ENCODE data around the gene IP6K2.

DNA sequence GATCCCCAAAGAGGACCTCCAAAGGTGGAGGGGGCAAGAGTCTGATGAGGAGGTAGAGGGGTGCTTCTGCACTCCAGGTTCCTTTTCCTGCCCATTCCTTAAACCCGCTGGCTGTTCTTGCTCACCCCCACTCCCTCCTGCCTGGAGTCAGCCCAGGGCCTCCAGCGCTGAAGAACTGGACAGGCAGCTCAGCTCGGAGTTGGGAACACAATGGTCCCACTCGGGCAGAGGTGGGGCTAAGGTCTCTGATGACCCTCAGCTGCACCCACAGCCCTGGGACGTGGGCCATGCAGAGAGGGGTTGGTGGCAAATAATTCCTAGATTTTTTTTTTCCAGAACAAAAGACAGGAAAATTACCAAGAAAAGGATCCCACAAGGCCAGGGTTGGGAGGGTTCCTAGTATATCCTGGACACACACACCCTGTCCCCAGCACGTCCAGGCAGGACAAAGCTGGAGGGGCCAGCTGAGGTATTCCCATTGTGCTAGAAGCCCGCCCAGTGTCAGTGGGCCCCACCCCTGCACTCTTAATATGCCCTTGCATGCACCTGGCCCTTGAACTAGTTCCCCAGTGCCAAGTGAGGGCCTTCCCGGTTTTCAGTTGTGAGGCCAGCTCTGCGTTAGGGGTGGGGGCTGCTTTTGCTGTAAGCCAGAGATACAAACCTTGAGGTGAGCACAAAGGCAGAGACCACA, 22.1 kb upstream of the IP6K2 start:
- TF ChIP-seq, protein P1, sequence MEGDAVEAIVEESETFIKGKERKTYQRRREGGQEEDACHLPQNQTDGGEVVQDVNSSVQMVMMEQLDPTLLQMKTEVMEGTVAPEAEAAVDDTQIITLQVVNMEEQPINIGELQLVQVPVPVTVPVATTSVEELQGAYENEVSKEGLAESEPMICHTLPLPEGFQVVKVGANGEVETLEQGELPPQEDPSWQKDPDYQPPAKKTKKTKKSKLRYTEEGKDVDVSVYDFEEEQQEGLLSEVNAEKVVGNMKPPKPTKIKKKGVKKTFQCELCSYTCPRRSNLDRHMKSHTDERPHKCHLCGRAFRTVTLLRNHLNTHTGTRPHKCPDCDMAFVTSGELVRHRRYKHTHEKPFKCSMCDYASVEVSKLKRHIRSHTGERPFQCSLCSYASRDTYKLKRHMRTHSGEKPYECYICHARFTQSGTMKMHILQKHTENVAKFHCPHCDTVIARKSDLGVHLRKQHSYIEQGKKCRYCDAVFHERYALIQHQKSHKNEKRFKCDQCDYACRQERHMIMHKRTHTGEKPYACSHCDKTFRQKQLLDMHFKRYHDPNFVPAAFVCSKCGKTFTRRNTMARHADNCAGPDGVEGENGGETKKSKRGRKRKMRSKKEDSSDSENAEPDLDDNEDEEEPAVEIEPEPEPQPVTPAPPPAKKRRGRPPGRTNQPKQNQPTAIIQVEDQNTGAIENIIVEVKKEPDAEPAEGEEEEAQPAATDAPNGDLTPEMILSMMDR (IDR thresholded peaks at IDR 0.05) = no peak
- TF ChIP-seq POLR2A (IDR thresholded peaks at IDR 0.05) (no peak), POLR2AphosphoS5 (IDR thresholded peaks at IDR 0.05) (no peak)
